Kidney epithelial cell (primary cell): Measurements from ENCODE around the gene SOCS2. TPM values are rescaled to one million over a fixed set of nuclear protein-coding genes. Genes with fewer than 3 reads are reported as not detected.
A peak's percentile ranks its signal among the peaks of the same experiment; 100 is the strongest.

Experiments used
- DNase-seq: peaks from one replicate; pipeline ENCODE4 v3.0.0-alpha.2; 2010; ENCODE audit warnings: low read depth
- H3K27me3 ChIP-seq: 2 replicates; pipeline ENCODE4 v1.6.0; 2011; ENCODE audit warnings: low read length; ENCODE audit not compliant: control insufficient read depth, insufficient read depth
- H3K36me3 ChIP-seq: 2 replicates; pipeline ENCODE4 v1.5.1; 2011; ENCODE audit warnings: low read length; ENCODE audit not compliant: control insufficient read depth, insufficient read depth
- H3K4me3 ChIP-seq: 2 replicates; pipeline ENCODE4 v1.5.1; 2011; ENCODE audit warnings: low read depth, mild to moderate bottlenecking, control low read depth, low read length
- CTCF ChIP-seq: IDR thresholded peaks from 2 replicates; pipeline ENCODE4 v1.5.1; 2011; ENCODE audit warnings: mild to moderate bottlenecking, moderate library complexity, low read length, control low read depth, inconsistent platforms; ENCODE audit not compliant: insufficient read depth, poor library complexity, severe bottlenecking
- total RNA-seq: library from RNA; depleted of rRNA; stranded (reverse); fragments of >200 nt; gene quantifications from 2 replicates; pipeline ENCODE4 v1.2.3, GENCODE V29; 2015

Gene SOCS2
- total RNA-seq, 1 donor from 2014 or later: 33.8 TPM

DNA sequence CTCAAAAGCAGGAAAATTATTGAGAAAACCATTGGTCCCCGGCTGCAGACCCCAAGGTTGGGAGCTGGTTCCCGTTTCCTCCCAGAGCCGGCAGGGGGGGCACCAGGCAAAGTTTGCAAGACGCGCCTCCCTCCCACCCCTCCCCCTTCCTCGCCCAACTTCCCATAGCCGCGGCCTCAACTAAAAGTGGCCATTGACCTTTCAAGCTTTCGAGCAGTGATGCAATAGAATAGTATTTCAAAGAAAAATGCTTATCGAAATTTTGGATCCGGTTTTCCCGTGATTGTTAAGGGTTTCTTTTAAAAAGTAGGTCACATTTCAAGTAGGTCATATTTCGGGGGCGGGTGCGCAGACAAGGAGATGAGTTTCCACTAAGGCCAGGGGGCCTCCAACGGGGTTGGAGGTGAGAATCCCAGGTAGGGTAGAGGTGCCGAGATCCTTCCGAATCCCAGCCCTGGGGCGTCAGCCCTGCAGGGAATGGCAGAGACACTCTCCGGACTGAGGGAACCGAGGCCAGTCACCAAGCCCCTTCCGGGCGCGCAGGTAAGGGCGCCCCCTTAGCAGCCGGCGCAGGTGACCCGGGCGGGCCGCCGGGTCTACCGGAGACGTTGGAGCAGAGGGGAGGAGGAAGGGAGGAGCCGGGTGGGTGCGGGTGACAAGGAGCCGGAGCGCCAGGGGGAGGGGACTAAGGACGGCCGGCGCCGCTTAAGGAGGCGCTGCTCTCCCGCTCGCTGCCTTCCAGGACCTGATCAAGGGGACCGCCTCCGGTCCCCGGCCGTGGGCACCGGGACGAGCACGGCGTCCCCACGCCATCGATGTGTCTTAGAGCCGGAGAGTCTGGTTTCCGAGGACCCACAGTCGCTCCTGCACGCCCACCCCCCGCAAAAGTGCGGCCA lies 2.6 kb upstream of the SOCS2 start:
- H3K36me3 ChIP-seq: no peaks in the 10 kb centered on the region
- DNase-seq: no peak
- peak overlapping the region; percentile 75 for H3K4me3 ChIP-seq
- TF ChIP-seq CTCF: peak; percentile 96
- peaks cover 10% of the 10 kb centered on the region for H3K27me3 ChIP-seq

GRCh38 chr12:93570552-93571364 lies 1.7 kb upstream of the SOCS2 start:
- no peak for TF ChIP-seq CTCF
- Histone ChIP-seq H3K36me3 (no peaks in the 10 kb centered on the region), H3K27me3 (peaks cover 10% of the 10 kb centered on the region), H3K4me3 (peak overlapping the region; percentile 75)
- DNase-seq: peak; percentile 68

DNA sequence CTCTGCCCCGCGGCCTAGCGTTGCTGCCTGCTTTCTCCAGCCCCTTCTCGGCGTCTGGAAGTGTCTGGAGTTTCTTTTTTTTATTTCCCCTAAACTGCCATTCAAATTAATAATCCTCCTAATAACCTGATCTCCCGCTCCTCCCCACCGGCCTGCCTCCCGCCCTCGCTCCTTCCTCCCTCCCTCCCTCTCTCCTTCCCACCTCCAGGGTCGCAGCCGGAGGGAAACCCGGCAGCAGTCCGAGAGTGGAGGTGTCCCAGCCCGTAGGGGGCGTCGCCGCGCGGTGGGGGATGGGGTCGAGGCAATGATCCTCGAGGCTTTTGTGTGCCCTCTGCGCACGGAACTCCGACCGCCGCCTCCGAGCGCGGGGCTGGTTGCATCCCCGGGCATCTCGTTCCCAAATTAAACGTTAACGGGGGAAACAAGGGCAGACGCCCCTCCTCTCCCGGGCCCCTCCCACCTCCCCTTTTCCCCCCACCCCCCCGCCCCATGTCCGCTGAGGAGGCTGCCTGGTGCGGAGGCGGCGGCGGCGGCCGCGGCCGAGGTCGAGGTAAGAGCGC lies 1.0 kb upstream of the SOCS2 start:
- Histone ChIP-seq H3K27me3 (peaks cover 10% of the 10 kb centered on the region), H3K4me3 (peak overlapping the region; percentile 75), H3K36me3 (no peaks in the 10 kb centered on the region)
- TF ChIP-seq CTCF: peak; percentile 51
- DNase-seq: no peak

DNA sequence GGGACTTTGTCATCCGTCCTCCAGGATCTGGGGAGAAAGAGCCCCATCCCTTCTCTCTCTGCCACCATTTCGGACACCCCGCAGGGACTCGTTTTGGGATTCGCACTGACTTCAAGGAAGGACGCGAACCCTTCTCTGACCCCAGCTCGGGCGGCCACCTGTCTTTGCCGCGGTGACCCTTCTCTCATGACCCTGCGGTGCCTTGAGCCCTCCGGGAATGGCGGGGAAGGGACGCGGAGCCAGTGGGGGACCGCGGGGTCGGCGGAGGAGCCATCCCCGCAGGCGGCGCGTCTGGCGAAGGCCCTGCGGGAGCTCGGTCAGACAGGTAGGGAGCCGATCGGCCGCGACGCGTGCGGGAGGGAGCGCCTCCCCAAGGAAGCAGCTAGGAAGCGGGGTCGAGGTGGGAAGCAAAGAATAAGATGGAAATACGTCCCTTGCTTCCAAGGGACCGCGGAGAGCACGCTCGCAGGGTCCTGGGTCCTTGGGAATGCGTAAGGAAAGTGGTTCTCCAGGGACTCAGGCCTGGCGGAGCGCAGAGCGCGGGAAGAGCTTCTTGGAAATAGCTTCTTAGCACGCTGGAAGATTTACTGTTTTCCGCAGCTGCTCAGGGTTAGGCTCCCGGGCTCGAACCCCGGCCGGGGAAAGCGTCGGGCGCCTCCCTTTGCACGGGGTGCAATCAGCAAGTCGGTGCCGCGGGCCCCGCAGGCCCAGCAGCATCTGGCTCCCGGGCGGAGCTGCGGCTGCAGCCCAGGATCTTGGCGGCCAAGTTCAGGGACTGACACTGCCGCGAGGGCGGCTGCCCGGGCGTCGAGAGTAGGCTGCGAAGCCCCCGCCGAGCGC lies 457 bp downstream of the SOCS2 start:
- no peak for DNase-seq
- no peak for TF ChIP-seq CTCF
- no peaks in the 10 kb centered on the region for H3K36me3 ChIP-seq
- H3K27me3 ChIP-seq: peaks cover 10% of the 10 kb centered on the region
- peak overlapping the region; percentile 75 for H3K4me3 ChIP-seq

GRCh38 chr12:93573552-93574223 lies 1.2 kb downstream of the SOCS2 start:
- Histone ChIP-seq H3K36me3 (no peaks in the 10 kb centered on the region), H3K27me3 (peaks cover 10% of the 10 kb centered on the region), H3K4me3 (peak overlapping the region; percentile 75)
- TF ChIP-seq CTCF: no peak
- no peak for DNase-seq
